ENCODE measurements around the gene COL1A1. TPM values are rescaled to one million over a fixed set of nuclear protein-coding genes. Genes with fewer than 3 reads are reported as not detected.
A peak's percentile ranks its signal among the peaks of the same experiment; 100 is the strongest.

Gene COL1A1
- total and polyA plus RNA-seq, 2 donors from 2014 or later, result 9.2 to 142 TPM

GRCh38 chr17:50171371-50172071 is 29.9 kb downstream of the COL1A1 start:
- peak in 1 of 5 donors; percentile 61 for DNase-seq

DNA sequence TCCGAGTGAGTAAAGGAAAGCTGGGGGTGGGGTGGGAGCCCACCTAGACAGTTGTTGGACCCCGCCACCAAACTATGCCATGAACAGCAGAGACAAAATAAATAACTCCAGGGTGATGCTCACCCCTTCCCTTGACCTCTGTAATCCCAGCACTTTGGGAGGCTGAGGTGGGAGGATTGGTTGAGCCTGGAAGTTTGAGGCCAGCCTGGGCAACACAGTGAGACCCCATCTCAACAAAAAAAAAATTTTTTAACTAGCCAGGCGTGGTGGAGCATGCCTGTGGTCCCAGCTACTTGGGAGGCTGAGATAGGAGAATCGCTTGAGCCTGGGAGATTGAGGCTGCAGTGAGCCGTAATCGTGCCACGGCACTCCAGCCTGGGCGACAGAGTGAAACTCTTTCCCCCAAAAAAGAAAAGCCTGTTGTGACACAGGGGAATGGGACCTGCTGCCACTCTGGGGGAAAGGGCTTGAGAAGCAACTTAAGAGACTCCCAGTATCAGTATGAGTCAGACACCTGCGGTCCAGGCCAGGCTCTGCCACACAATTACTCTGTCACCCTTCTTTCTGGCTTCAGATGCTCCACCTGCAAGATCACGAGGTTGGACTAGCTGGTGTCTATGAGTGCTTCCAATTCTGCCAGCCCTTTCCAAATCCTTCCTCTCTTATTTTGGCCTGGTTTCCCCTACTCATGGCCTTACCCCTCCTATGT is 30.6 kb downstream of the COL1A1 start:
- DNase-seq (peak in 1 of 5 donors; percentile 48), FAIRE-seq (no peak)
- TF ChIP-seq, protein P1, sequence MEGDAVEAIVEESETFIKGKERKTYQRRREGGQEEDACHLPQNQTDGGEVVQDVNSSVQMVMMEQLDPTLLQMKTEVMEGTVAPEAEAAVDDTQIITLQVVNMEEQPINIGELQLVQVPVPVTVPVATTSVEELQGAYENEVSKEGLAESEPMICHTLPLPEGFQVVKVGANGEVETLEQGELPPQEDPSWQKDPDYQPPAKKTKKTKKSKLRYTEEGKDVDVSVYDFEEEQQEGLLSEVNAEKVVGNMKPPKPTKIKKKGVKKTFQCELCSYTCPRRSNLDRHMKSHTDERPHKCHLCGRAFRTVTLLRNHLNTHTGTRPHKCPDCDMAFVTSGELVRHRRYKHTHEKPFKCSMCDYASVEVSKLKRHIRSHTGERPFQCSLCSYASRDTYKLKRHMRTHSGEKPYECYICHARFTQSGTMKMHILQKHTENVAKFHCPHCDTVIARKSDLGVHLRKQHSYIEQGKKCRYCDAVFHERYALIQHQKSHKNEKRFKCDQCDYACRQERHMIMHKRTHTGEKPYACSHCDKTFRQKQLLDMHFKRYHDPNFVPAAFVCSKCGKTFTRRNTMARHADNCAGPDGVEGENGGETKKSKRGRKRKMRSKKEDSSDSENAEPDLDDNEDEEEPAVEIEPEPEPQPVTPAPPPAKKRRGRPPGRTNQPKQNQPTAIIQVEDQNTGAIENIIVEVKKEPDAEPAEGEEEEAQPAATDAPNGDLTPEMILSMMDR (IDR thresholded peaks at IDR 0.05; ENCODE audit: borderline replicate concordance, extremely low read depth, insufficient read depth), result no peak
- H3K4me1 ChIP-seq (ENCODE audit: control insufficient read depth in 2 of 3, insufficient read depth in 2 of 3, low read depth in 1 of 3, low read length in 3 of 3), result no peaks in the 10 kb centered on the region
- no peak overlapping the region for H3K4me3 ChIP-seq (ENCODE audit: low read length in 3 of 3)
- H3K9ac ChIP-seq (ENCODE audit: low read length in 3 of 3), result no peak overlapping the region
- H3K27ac ChIP-seq (ENCODE audit: low read depth in 2 of 2, low read length in 2 of 2), result no peak overlapping the region
- no peaks in the 10 kb centered on the region for H3K36me3 ChIP-seq (ENCODE audit: control insufficient read depth in 2 of 3, insufficient read depth in 3 of 3, low read length in 3 of 3)
- H3K9me3 ChIP-seq (ENCODE audit: control insufficient read depth in 2 of 3, insufficient read depth in 1 of 3, low read length in 3 of 3), result no peaks in the 10 kb centered on the region
- no peaks in the 10 kb centered on the region for H3K27me3 ChIP-seq (ENCODE audit: control insufficient read depth, insufficient read depth, low read length)
- intact Hi-C loops (cut with DNase I), result no loop called here

More at GRCh38 chr17:50171371-50172071, 29.9 kb downstream of the COL1A1 start:
- Histone ChIP-seq H3K36me3 (ENCODE audit: control insufficient read depth in 2 of 3, insufficient read depth in 3 of 3, low read length in 3 of 3) (no peaks in the 10 kb centered on the region), H3K9ac (ENCODE audit: low read length in 3 of 3) (no peak overlapping the region), H3K27me3 (ENCODE audit: control insufficient read depth, insufficient read depth, low read length) (no peaks in the 10 kb centered on the region), H3K4me1 (ENCODE audit: control insufficient read depth in 2 of 3, insufficient read depth in 2 of 3, low read depth in 1 of 3, low read length in 3 of 3) (no peaks in the 10 kb centered on the region), H3K4me3 (ENCODE audit: low read length in 3 of 3) (no peak overlapping the region), H3K27ac (ENCODE audit: low read depth in 2 of 2, low read length in 2 of 2) (no peak overlapping the region), H3K9me3 (ENCODE audit: control insufficient read depth in 2 of 3, insufficient read depth in 1 of 3, low read length in 3 of 3) (no peaks in the 10 kb centered on the region)
- intact Hi-C loops (cut with DNase I), result no loop called here
- FAIRE-seq, result no peak
- TF ChIP-seq, protein P1 (IDR thresholded peaks at IDR 0.05; ENCODE audit: borderline replicate concordance, extremely low read depth, insufficient read depth), result no peak

DNA sequence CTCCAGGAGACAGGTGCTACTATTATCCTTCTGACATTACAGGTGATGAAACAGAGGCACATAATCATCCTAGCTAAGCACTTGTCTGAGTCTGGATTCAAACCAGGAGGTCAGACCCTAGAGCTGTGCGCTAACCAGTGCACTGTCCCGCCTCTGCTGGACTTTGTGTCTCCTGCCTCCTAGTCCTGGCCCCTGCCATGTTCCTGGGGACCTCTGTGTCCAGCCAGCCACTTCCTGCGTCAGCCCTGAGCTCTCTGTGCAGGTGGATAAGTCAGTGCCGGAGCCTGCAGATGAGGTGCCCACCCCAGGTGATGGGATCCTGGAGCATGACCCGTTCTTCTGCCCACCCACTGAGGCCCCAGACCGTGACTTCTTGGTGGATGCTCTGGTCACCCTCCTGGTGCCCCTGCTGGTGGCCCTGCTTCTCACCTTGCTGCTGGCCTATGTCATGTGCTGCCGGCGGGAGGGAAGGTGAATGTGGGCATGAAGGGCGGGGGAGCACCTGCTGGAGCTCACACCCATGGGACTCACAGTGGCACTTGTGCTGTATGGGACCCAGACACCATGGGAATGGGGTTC is 31.5 kb downstream of the COL1A1 start:
- DNase-seq (peak in 1 of 5 donors; percentile 53), FAIRE-seq (no peak)
- TF ChIP-seq, protein P1 (IDR thresholded peaks at IDR 0.05; ENCODE audit: borderline replicate concordance, extremely low read depth, insufficient read depth), result no peak
- intact Hi-C loops (cut with DNase I), result no loop called here
- H3K9ac ChIP-seq (ENCODE audit: low read length in 3 of 3), result no peak overlapping the region
- H3K9me3 ChIP-seq (ENCODE audit: control insufficient read depth in 2 of 3, insufficient read depth in 1 of 3, low read length in 3 of 3), result no peaks in the 10 kb centered on the region
- no peak overlapping the region for H3K4me3 ChIP-seq (ENCODE audit: low read length in 3 of 3)
- no peaks in the 10 kb centered on the region for H3K36me3 ChIP-seq (ENCODE audit: control insufficient read depth in 2 of 3, insufficient read depth in 3 of 3, low read length in 3 of 3)
- H3K27me3 ChIP-seq (ENCODE audit: control insufficient read depth, insufficient read depth, low read length), result no peaks in the 10 kb centered on the region
- no peak overlapping the region for H3K27ac ChIP-seq (ENCODE audit: low read depth in 2 of 2, low read length in 2 of 2)
- no peaks in the 10 kb centered on the region for H3K4me1 ChIP-seq (ENCODE audit: control insufficient read depth in 2 of 3, insufficient read depth in 2 of 3, low read depth in 1 of 3, low read length in 3 of 3)
